Measurements from ENCODE around the gene HTRA3.

Gene HTRA3

GRCh38 chr4:8342651-8343261, 73.2 kb downstream of the HTRA3 start:
- DNase-seq (ENCODE audit: low spot score): no peak
- no peak for TF ChIP-seq CTCF (IDR thresholded peaks at IDR 0.05; ENCODE audit: extremely low read depth, missing control alignments)

- no peak for TF ChIP-seq CTCF (IDR thresholded peaks at IDR 0.05; ENCODE audit: extremely low read depth, missing control alignments)
- no peak for DNase-seq (ENCODE audit: low spot score)
These were observed 73.9 kb downstream of the HTRA3 start for GRCh38 chr4:8343262-8343966.

- TF ChIP-seq CTCF (IDR thresholded peaks at IDR 0.05; ENCODE audit: extremely low read depth, missing control alignments): no peak
- no peak for DNase-seq (ENCODE audit: low spot score)
These were observed 74.4 kb downstream of the HTRA3 start for GRCh38 chr4:8343967-8344331.

GRCh38 chr4:8344377-8344776, 74.8 kb downstream of the HTRA3 start:
- no peak for TF ChIP-seq CTCF (IDR thresholded peaks at IDR 0.05; ENCODE audit: extremely low read depth, missing control alignments)
- no peak for DNase-seq (ENCODE audit: low spot score)

- no peak for DNase-seq (ENCODE audit: low spot score)
- TF ChIP-seq CTCF (IDR thresholded peaks at IDR 0.05; ENCODE audit: extremely low read depth, missing control alignments): no peak
These were observed 75.7 kb downstream of the HTRA3 start for GRCh38 chr4:8345053-8345945.

- TF ChIP-seq CTCF (IDR thresholded peaks at IDR 0.05; ENCODE audit: extremely low read depth, missing control alignments): no peak
- DNase-seq (ENCODE audit: low spot score): no peak
These were observed 76.6 kb downstream of the HTRA3 start for GRCh38 chr4:8345946-8346814.

Data from GM20000 (cell line).